Stomach (tissue), 4 donors: ENCODE data around the gene RANBP3.

Experiments
- EP300 ChIP-seq: sonication (generic); formaldehyde crosslinking; IDR thresholded peaks from one replicate; pipeline ENCODE4 v1.6.1; 2017; ENCODE audit warnings: antibody characterized with exemption
- POLR2A ChIP-seq, 4 donors: fragments of 450-650 bp; IDR thresholded peaks; one replicate each; pipeline ENCODE4 v1.6.1; 2016; ENCODE audit warnings: antibody characterized with exemption in 4 of 4, control low read depth in 2 of 4, mild to moderate bottlenecking in 1 of 4, moderate library complexity in 1 of 4
- POLR2AphosphoS5 ChIP-seq, 3 donors: sonication (generic); formaldehyde crosslinking; IDR thresholded peaks; one replicate each; pipeline ENCODE4 v1.6.1; 2016; ENCODE audit warnings: antibody characterized with exemption in 3 of 3

- no peak for TF ChIP-seq POLR2A (IDR thresholded peaks at IDR 0.05)
- TF ChIP-seq EP300: no peak
- no peak for TF ChIP-seq POLR2AphosphoS5 (IDR thresholded peaks at IDR 0.05)
Measured at GRCh38 chr19:5929179-5929578, 48.8 kb downstream of the RANBP3 start.
